HepG2 (cell line): Measurements from ENCODE around the gene TUBB4B. TPM values are rescaled to one million over a fixed set of nuclear protein-coding genes. Genes with fewer than 3 reads are reported as not detected.

Experiments
- ATF4 ChIP-seq, 2 experiments: fragments of 450-650 bp in 1 of 2; sonication (generic) in 1 of 2; formaldehyde crosslinking; IDR thresholded peaks; 2 replicates each; pipeline versions ENCODE4 v1.5.0 to v1.8.0; 2020 to 2022; ENCODE audit warnings: mild to moderate bottlenecking in 1 of 2, missing genetic modification reagents in 1 of 2
- ATF7 ChIP-seq, 2 experiments: fragments of 450-650 bp in 1 of 2; sonication (generic) in 1 of 2; formaldehyde crosslinking in 1 of 2; IDR thresholded peaks; 2 replicates each; pipeline versions ENCODE4 v1.4.0 to v1.6.1; 2016 to 2020; ENCODE audit warnings: antibody characterized with exemption in 1 of 2, mild to moderate bottlenecking in 1 of 2, missing genetic modification reagents in 1 of 2
- CBX2 ChIP-seq, 2 experiments: fragments of 200-600 bp in 1 of 2; sonication (generic); formaldehyde crosslinking in 1 of 2; IDR thresholded peaks; 2 replicates each; pipeline versions ENCODE4 v1.7.0 to v1.8.1; 2018 to 2022; ENCODE audit warnings: low read depth in 2 of 2, low read length in 1 of 2, mild to moderate bottlenecking in 1 of 2, missing genetic modification reagents in 1 of 2
- FOXC1 ChIP-seq: sonication (generic); formaldehyde crosslinking; IDR thresholded peaks from 2 replicates; pipeline ENCODE4 v1.8.0; 2022; ENCODE audit warnings: mild to moderate bottlenecking, missing genetic modification reagents, borderline replicate concordance
- MEF2D ChIP-seq: sonication (generic); formaldehyde crosslinking; IDR thresholded peaks from 2 replicates; pipeline ENCODE4 v1.5.1; 2020; ENCODE audit warnings: mild to moderate bottlenecking, missing genetic modification reagents
- MTF1 ChIP-seq: sonication (generic); formaldehyde crosslinking; IDR thresholded peaks from 2 replicates; pipeline ENCODE4 v1.5.0; 2020; ENCODE audit warnings: missing genetic modification reagents
- MYPOP ChIP-seq: sonication (generic); formaldehyde crosslinking; IDR thresholded peaks from 2 replicates; pipeline ENCODE4 v1.8.1; 2023; ENCODE audit warnings: mild to moderate bottlenecking, moderate library complexity, missing genetic modification reagents
- NR2F6 ChIP-seq, 2 experiments: IDR thresholded peaks; 2 replicates each; pipeline ENCODE4 v1.6.1; 2016; ENCODE audit warnings: antibody characterized with exemption in 1 of 2, mild to moderate bottlenecking in 1 of 2
- PCBP1 ChIP-seq: fragments of 200-400 bp; formaldehyde crosslinking; IDR thresholded peaks from 2 replicates; pipeline ENCODE4 v1.6.1; 2017; ENCODE audit warnings: mild to moderate bottlenecking, low read depth, low read length, borderline replicate concordance
- RBFOX2 ChIP-seq: fragments of 200-400 bp; formaldehyde crosslinking; IDR thresholded peaks from 2 replicates; pipeline ENCODE4 v1.6.1; 2017; ENCODE audit warnings: low read depth, mild to moderate bottlenecking, low read length
- SMARCC2 ChIP-seq: fragments of 450-650 bp; IDR thresholded peaks from 2 replicates; pipeline ENCODE4 v1.6.1; 2017; ENCODE audit warnings: antibody characterized with exemption, mild to moderate bottlenecking
- SUZ12 ChIP-seq: fragments of 150-350 bp; IDR thresholded peaks from 2 replicates; pipeline ENCODE4 v1.6.1; 2014; ENCODE audit warnings: low read depth, low read length
- TBX3 ChIP-seq: fragments of 450-650 bp; IDR thresholded peaks from 2 replicates; pipeline ENCODE4 v1.6.1; 2017; ENCODE audit warnings: antibody characterized with exemption, mild to moderate bottlenecking, inconsistent platforms, borderline replicate concordance
- YY1 ChIP-seq: IDR thresholded peaks from 2 replicates; pipeline ENCODE4 v1.6.1; 2011; ENCODE audit warnings: low read length, low read depth, moderate library complexity, mild to moderate bottlenecking; ENCODE audit not compliant: insufficient read depth, insufficient replicate concordance
- ZBTB49 ChIP-seq: sonication (generic); formaldehyde crosslinking; IDR thresholded peaks from 2 replicates; pipeline ENCODE4 v1.4.0; 2020; ENCODE audit warnings: missing genetic modification reagents, borderline replicate concordance
- ZFP62 ChIP-seq: sonication (generic); formaldehyde crosslinking; IDR thresholded peaks from 2 replicates; pipeline ENCODE4 v1.4.0; 2020; ENCODE audit warnings: missing genetic modification reagents
- ZNF30 ChIP-seq: sonication (generic); formaldehyde crosslinking; IDR thresholded peaks from 2 replicates; pipeline ENCODE4 v1.5.0; 2020; ENCODE audit warnings: mild to moderate bottlenecking, missing genetic modification reagents
- ZNF451 ChIP-seq: sonication (generic); formaldehyde crosslinking; IDR thresholded peaks from 2 replicates; pipeline ENCODE4 v1.5.0; 2020; ENCODE audit warnings: mild to moderate bottlenecking, missing genetic modification reagents
- ZNF670 ChIP-seq: sonication (generic); formaldehyde crosslinking; IDR thresholded peaks from 2 replicates; pipeline ENCODE4 v1.8.0; 2022; ENCODE audit warnings: mild to moderate bottlenecking, missing genetic modification reagents, borderline replicate concordance
- polyA plus RNA-seq, 8 experiments: library from polyadenylated mRNA; depleted of rRNA in 3 of 8; stranded (reverse) in 7 of 8; unstranded in 1 of 8; fragments of >200 nt; fragmentation: Illumina TruSeq in 4 of 8; extraction: Trizol in 4 of 8; gene quantifications; 2 replicates each; pipeline versions ENCODE4 v1.2.1 to v1.2.3, GENCODE V29; 2011 to 2016; ENCODE audit warnings: low read depth in 4 of 8, missing spikeins in 1 of 8, mixed read lengths in 1 of 8; ENCODE audit not compliant: insufficient read depth in 1 of 8
- total RNA-seq, 5 experiments: library from RNA; depleted of rRNA; stranded (reverse); fragments of >200 nt; fragmentation: Illumina TruSeq; extraction: Trizol; gene quantifications; 2 replicates each; pipeline ENCODE4 v1.2.3, GENCODE V29; 2016; ENCODE audit warnings: low read depth in 1 of 5
- TF ChIP-seq, protein P1 (sequence below): sonication (generic); formaldehyde crosslinking; IDR thresholded peaks from 2 replicates; pipeline ENCODE4 v1.9.0; 2021; ENCODE audit warnings: missing genetic modification reagents, borderline replicate concordance
- TF ChIP-seq, protein P2 (sequence below): sonication (generic); formaldehyde crosslinking; IDR thresholded peaks from 2 replicates; pipeline ENCODE4 v1.5.1; 2020; ENCODE audit warnings: missing genetic modification reagents, mild to moderate bottlenecking, borderline replicate concordance

TUBB4B gene
- total and polyA plus RNA-seq, 2 of the 13 experiments (the other 11 are each of a cell fraction or from before 2014, with no cell fraction given), result 182 to 412 TPM

GRCh38 chr9:137235424-137236237, 5.5 kb upstream of the TUBB4B start (continued):
- TF ChIP-seq ZBTB49 (CRISPR knock-in tag) (no peak), MEF2D (CRISPR knock-in tag) (no peak), ZNF451 (CRISPR knock-in tag) (no peak), ZNF30 (CRISPR knock-in tag) (no peak), TBX3 (no peak), RBFOX2 (no peak), ATF4 (CRISPR knock-in tag; IDR thresholded peaks at IDR 0.05) (no peak), MTF1 (CRISPR knock-in tag) (no peak), SUZ12 (no peak), CBX2 (IDR thresholded peaks at IDR 0.05; ENCODE audit: low read depth, low read length) (no peak), CBX2 (CRISPR knock-in tag; IDR thresholded peaks at IDR 0.05; ENCODE audit: low read depth) (no peak), MYPOP (no peak), NR2F6 (IDR thresholded peaks at IDR 0.05) (peak; percentile 7; the same call in 1 of the 2 replicates), NR2F6 (CRISPR knock-in tag; IDR thresholded peaks at IDR 0.05) (no peak), YY1 (no peak), FOXC1 (CRISPR knock-in tag) (no peak), ZNF670 (no peak), SMARCC2 (no peak), ATF7 (IDR thresholded peaks at IDR 0.05) (no peak), ATF7 (CRISPR knock-in tag; IDR thresholded peaks at IDR 0.05) (no peak), ZFP62 (CRISPR knock-in tag) (no peak), PCBP1 (no peak)
- TF ChIP-seq, protein P1, sequence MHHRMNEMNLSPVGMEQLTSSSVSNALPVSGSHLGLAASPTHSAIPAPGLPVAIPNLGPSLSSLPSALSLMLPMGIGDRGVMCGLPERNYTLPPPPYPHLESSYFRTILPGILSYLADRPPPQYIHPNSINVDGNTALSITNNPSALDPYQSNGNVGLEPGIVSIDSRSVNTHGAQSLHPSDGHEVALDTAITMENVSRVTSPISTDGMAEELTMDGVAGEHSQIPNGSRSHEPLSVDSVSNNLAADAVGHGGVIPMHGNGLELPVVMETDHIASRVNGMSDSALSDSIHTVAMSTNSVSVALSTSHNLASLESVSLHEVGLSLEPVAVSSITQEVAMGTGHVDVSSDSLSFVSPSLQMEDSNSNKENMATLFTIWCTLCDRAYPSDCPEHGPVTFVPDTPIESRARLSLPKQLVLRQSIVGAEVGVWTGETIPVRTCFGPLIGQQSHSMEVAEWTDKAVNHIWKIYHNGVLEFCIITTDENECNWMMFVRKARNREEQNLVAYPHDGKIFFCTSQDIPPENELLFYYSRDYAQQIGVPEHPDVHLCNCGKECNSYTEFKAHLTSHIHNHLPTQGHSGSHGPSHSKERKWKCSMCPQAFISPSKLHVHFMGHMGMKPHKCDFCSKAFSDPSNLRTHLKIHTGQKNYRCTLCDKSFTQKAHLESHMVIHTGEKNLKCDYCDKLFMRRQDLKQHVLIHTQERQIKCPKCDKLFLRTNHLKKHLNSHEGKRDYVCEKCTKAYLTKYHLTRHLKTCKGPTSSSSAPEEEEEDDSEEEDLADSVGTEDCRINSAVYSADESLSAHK (CRISPR knock-in tag), result no peak
- TF ChIP-seq, protein P2, sequence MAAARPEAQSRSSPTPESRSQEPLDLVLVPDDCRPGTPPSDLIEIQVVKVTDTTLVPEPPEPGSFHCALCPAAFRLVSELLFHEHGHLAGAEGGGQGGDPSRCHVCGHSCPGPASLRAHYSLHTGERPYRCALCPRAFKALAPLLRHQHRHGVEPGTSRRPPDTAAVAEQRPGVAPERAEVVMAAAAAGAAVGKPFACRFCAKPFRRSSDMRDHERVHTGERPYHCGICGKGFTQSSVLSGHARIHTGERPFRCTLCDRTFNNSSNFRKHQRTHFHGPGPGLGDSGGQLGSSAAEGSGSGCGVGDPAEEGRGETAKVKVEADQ (CRISPR knock-in tag), result peak; percentile 59; the same call in 1 of the 2 replicates
